Smooth muscle cell (in vitro differentiated cells): ENCODE results near the gene GNAQ. TPM values are rescaled to one million over a fixed set of nuclear protein-coding genes. Genes with fewer than 3 reads are reported as not detected.
A peak's percentile ranks its signal among the peaks of the same experiment; 100 is the strongest.

ENCODE experiments used
- DNase-seq: peaks from one replicate; lab custom pipeline; 2025; ENCODE audit not compliant: unreplicated experiment; lab: John Stamatoyannopoulos, UW
- H2AFZ ChIP-seq: fragments of 200-600 bp; sonication (generic); 2 replicates; pipeline ENCODE4 v1.6.0; 2016; ENCODE audit warnings: antibody characterized with exemption, low read depth, mild to moderate bottlenecking
- H3F3A ChIP-seq: fragments of 200-600 bp; sonication (generic); 2 replicates; pipeline ENCODE4 v1.6.0; 2017; ENCODE audit warnings: antibody characterized with exemption, low read depth
- H3K27ac ChIP-seq: fragments of 200-600 bp; sonication (generic); 2 replicates; pipeline ENCODE4 v1.5.1; 2016; ENCODE audit warnings: low read depth, mild to moderate bottlenecking
- H3K27me3 ChIP-seq: fragments of 200-600 bp; sonication (generic); 2 replicates; pipeline ENCODE4 v1.6.1; 2016; ENCODE audit warnings: low read depth, mild to moderate bottlenecking
- H3K36me3 ChIP-seq: fragments of 200-600 bp; sonication (generic); 2 replicates; pipeline ENCODE4 v1.5.1; 2016; ENCODE audit warnings: low read depth
- H3K4me1 ChIP-seq: fragments of 200-600 bp; sonication (generic); 2 replicates; pipeline ENCODE4 v1.5.1; 2016; ENCODE audit warnings: low read depth
- H3K4me2 ChIP-seq: fragments of 200-600 bp; sonication (generic); 2 replicates; pipeline ENCODE4 v1.6.0; 2016; ENCODE audit warnings: mild to moderate bottlenecking
- H3K4me3 ChIP-seq: fragments of 200-600 bp; sonication (generic); 2 replicates; pipeline ENCODE4 v1.5.1; 2016; ENCODE audit warnings: mild to moderate bottlenecking
- H3K79me2 ChIP-seq: fragments of 200-600 bp; sonication (generic); 2 replicates; pipeline ENCODE4 v1.6.0; 2016; ENCODE audit warnings: low read depth, mild to moderate bottlenecking
- H3K9ac ChIP-seq: fragments of 200-600 bp; sonication (generic); 2 replicates; pipeline ENCODE4 v1.6.0; 2016; ENCODE audit warnings: low read depth
- H3K9me3 ChIP-seq: fragments of 200-600 bp; sonication (generic); replicated peaks from 2 replicates; pipeline ENCODE4 v1.5.1; 2016; ENCODE audit warnings: low read depth
- H4K20me1 ChIP-seq: fragments of 200-600 bp; sonication (generic); 2 replicates; pipeline ENCODE4 v1.6.0; 2016; ENCODE audit warnings: low read depth
- CTCF ChIP-seq: fragments of 200-600 bp; sonication (generic); IDR thresholded peaks from 2 replicates; pipeline ENCODE4 v1.5.1; 2017; ENCODE audit warnings: borderline replicate concordance, mild to moderate bottlenecking, antibody characterized with exemption; ENCODE audit not compliant: insufficient read depth, poor library complexity, severe bottlenecking
- WGBS: methylation state at CpG from one replicate; pipeline ENCODE4 v1.1.7; 2016; ENCODE audit warnings: low lambda C conversion rate; 5-methylcytosine and 5-hydroxymethylcytosine counted together
- polyA plus RNA-seq: library from polyadenylated mRNA; unstranded; fragments of >200 nt; fragmentation: Nextera tagmentation; extraction: Ambion mirVana; gene quantifications from 2 replicates; pipeline ENCODE4 v1.2.1, GENCODE V29; 2016
- total RNA-seq: library from RNA; depleted of rRNA; stranded (reverse); fragments of >200 nt; gene quantifications from 2 replicates; pipeline ENCODE4 v1.2.3, GENCODE V29; 2014

Gene GNAQ
- total and polyA plus RNA-seq, 2 experiments from 2014 or later = 12.5 to 41.4 TPM

- no peak for DNase-seq
- no peak overlapping the region for H3K4me2 ChIP-seq
- TF ChIP-seq CTCF = no peak
Measured at GRCh38 chr9:77891128-77891800, 140.3 kb downstream of the GNAQ start.

GRCh38 chr9:77887662-77888061 is 143.9 kb downstream of the GNAQ start:
- Histone ChIP-seq H3K4me3 (no peak overlapping the region), H3K4me2 (no peak overlapping the region), H3K36me3 (no peaks in the 10 kb centered on the region), H3K4me1 (peaks cover 26% of the 10 kb centered on the region), H3K27ac (no peak overlapping the region), H3K27me3 (no peaks in the 10 kb centered on the region), H2AFZ (no peak overlapping the region), H3K79me2 (peaks cover 12% of the 10 kb centered on the region), H3F3A (peaks cover 12% of the 10 kb centered on the region), H3K9ac (no peak overlapping the region), H4K20me1 (peaks cover 85% of the 10 kb centered on the region), H3K9me3 (no peaks in the 10 kb centered on the region)
- WGBS = 95% methylated on average over 2 of the region's 2 CpGs
- DNase-seq = no peak
- TF ChIP-seq CTCF = no peak

More at GRCh38 chr9:77891128-77891800, 140.3 kb downstream of the GNAQ start:
- Histone ChIP-seq H3K9ac (no peak overlapping the region), H4K20me1 (peaks cover 75% of the 10 kb centered on the region), H3K4me3 (no peak overlapping the region), H3F3A (peaks cover 4% of the 10 kb centered on the region), H3K79me2 (peaks cover 9% of the 10 kb centered on the region), H2AFZ (no peak overlapping the region), H3K4me1 (peaks cover 9% of the 10 kb centered on the region), H3K36me3 (no peaks in the 10 kb centered on the region), H3K27me3 (no peaks in the 10 kb centered on the region), H3K9me3 (no peaks in the 10 kb centered on the region), H3K27ac (no peak overlapping the region)
- WGBS = 87% methylated on average over 8 of the region's 8 CpGs

GRCh38 chr9:77885104-77885672 is 146.4 kb downstream of the GNAQ start:
- Histone ChIP-seq H4K20me1 (peaks cover 87% of the 10 kb centered on the region), H3K36me3 (no peaks in the 10 kb centered on the region), H3K27me3 (no peaks in the 10 kb centered on the region), H3K4me2 (no peak overlapping the region), H3F3A (peaks cover 12% of the 10 kb centered on the region), H3K79me2 (peaks cover 20% of the 10 kb centered on the region), H3K4me3 (no peak overlapping the region), H2AFZ (no peak overlapping the region), H3K9me3 (no peaks in the 10 kb centered on the region), H3K27ac (peak overlapping the region; percentile 9), H3K4me1 (peaks cover 17% of the 10 kb centered on the region), H3K9ac (no peak overlapping the region)
- TF ChIP-seq CTCF = no peak
- DNase-seq = no peak
- 82% methylated on average over 3 of the region's 3 CpGs for WGBS
